GM21447 (cell line): ENCODE results near the gene FAF1.
"Not testable (repeated sequence)": the region's sequence is repeated elsewhere in the genome, so short reads cannot be mapped to it uniquely, and the experiment has no call there.

Experiments used
- ATAC-seq: cut with Tn5 transposase; IDR thresholded peaks from one replicate; pipeline ENCODE4 v1.9.1; 2021; ENCODE audit not compliant: unreplicated experiment

Gene FAF1

DNA sequence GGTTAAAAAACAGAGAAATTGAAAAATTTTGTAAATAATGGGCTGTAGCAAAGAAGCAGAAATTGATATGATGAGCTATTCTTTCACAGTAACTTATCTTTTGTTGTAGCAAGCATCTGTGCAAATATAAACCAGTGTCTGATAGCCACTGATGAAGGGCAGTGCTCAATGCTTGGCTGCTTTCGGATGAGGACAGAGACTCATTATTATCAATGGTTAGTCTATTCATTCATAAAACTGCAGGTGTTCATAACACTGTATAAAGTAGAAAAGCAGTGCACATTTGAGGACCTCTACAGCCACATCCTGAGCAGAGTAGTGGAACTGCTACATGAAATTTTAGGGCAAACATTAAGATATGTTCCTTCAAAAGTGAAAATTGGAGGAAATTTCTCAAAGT is 107.2 kb downstream of the FAF1 start:
- no peak for ATAC-seq

DNA sequence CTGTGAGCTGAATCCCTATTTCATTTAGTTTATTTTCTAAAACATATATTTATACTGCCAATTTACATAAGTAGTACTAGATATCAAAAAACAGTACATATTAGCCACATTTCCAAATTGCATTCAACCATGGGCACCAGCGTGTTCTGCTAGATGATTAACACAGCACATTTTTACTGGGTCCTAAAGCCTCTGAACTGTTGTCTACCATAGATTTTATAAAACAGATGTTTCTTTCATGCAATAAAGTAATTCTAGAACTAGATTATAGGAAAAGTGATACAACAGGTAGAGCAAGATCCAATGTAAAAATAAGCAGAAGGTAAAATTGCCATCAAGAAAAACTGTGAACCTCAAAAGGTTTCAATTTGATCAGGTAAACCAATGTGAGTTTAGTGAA is 108.6 kb downstream of the FAF1 start:
- ATAC-seq: no peak

DNA sequence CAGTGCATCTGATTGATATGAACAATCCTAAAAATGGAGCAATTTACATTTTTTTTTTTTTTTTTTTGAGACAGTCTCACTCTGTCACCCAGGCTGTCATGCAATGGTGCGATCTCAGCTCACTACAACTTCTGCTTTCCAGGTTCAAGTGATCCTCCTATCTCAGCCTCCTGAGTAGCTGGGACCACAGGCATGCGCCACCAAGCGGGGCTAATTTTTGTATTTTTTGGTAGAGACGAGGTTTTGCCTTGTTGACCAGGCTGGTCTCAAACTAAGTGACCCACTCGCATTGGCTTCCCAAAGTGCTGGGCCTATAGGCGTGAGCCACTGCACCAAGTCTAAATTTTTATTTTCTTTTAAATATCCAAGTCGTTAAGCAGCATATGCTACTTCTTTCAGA is 109.0 kb downstream of the FAF1 start:
- no peak for ATAC-seq

DNA sequence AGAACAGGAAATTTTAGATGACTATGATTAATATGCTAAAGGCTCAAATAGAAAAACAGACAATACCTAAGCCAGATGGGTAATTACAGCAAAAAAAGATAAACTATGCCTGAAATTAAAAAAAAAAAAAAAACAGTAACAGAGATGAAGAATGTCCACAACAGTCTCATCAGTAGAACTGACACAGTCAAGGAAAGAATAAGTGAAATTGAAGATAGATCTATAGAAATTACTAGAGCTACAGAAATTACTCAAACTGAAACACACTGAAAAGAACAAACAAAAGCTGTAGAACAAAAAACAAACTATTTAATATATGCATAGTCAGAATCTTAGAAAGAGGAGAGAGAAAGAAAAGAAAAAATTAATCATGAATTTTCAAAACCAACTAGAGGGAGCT is 112.8 kb downstream of the FAF1 start:
- no peak for ATAC-seq

DNA sequence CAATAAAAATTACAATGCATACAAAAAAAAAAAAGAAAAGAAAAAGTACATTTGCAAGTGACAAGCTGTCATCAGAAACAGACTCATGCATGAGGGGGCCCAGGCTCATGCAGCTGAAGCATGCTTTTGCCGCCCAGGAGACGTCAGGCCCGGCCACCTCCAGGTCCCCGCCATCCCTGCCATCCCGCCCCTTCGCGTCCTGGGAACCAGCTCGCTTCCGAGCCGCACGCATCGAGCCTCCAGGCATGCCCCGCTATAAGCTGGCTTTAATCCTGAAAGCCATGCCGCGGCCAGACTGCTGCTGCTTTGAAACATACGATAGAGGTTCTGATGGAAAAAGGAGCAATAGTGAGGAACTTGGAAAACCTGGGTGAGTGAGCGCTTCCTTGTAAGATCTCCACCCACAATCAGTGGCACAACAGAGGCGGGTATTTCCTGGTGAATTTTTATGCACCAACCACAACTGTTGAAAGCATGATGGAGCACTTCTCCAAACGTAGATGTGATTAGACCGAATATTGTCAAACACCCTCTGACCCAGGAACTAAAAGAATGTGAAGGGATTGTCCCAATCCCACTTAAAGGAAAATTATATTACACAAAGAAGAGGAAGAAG is 113.7 kb downstream of the FAF1 start:
- ATAC-seq: no peak

DNA sequence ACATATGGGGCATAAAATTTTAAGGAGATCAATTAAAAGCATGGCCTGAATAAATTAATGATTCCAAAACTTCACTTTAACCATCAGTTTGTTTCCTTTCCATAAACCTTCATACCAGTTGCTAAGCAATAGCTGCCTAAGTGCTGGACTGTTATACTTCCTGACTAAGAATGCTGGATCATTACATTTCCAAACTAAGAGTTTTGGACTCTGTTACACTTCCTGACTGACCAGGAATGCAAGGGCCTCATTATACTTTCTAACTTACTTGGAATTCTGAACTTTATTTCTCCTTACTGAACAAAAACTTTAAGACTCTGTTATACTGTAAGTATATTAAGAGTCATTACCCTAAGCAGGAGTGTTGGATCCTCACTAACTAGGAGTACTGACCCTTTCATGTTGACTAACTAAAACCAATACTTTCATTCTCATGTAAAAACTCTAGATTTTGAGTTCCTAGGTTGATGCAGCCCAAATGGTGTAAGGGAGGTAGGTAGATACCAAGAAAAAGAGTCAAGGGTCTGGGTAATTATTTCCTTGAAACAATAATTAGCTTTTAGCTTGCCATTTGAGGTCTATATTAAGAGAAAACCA is 118.2 kb downstream of the FAF1 start:
- no peak for ATAC-seq

DNA sequence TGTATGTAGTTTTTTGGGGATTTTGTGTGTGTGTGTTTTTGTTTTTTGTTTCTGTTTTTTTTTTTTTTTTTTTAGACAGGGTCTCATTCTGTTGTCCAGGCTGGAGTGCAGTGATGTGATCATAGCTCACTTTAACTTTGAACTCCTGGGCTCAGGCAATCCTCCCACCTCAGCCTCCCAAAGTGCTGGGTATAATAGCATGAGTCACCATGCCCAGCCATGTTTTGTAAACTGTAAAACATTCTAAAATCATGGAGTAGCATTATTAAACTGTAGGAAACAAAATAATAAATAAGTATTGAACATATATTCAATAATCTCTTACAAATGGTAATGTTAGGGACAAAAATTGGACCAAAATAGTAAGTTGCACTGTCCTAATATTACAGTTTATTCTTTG is 124.0 kb downstream of the FAF1 start:
- no peak for ATAC-seq

DNA sequence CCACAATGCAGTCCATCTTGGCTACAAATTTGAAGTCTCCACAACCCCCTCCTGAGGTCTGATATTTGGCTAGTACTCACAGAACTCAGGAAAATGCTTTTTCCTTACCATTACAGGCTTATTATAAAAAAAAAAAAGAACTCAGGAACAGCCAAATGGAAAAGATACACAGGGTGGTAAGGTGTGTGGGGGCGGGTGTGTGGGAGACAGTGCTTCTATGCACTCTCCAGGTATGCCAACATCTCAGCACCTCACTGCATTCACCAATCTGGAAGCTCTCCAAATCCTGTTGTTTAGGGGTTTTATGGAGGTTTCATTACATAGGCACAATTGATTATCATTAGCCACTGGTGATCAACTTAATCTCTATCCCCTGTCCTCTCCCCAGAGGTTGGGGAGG is 126.9 kb downstream of the FAF1 start:
- ATAC-seq: no peak

DNA sequence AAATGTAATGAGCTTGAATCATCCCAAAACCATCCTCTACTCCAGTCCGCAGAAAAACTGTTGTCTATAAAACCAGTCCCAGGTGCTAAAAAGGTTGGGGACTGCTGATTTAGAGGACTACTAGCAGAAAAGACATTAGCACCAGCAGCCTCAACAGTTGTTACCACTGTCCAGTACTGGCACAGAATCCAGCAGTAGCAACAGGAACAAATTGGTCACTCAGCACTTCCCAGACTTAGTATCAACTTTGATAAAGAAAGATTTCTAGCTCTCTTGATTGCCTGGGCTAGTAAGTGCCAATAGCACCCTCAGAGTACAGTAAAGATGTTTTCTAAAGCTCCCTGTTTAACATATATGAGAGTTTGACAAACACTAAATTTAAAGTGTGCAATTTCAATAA is 127.9 kb downstream of the FAF1 start:
- ATAC-seq: no peak

DNA sequence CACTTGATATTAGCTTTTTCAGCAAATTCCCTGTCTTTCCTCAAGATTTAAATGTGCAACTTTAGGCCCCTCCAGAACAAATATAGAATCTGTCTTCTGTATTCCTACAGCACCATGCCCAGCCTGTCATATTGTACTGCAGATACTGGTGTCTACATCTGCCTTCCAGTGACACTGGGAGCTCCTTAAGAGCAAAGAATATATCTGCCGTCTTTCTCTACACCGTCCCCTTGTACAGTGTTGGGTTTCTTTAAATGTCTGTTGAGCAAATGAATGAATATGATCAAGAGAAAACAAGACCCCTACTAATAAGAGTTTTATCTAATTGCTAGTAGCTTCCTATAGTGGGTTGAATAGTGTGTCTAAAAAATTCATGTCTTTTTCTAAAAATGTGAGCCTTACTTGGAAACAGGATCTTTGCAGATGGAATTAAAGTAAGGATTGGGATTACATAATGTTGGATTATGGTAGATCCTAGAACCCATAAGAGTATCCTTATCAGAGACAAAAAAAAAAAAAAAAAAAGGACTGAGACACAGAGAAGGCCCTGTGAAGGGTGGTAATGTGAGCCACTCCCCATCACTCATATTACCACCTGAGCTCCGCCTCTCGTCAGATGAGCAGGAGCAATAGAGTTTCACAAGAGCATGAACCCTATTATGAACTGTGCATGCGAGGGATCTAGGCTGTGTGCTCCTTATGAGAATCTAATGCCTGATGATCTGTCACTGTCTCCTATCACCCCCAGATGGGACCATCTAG is 128.6 kb downstream of the FAF1 start:
- no peak for ATAC-seq

DNA sequence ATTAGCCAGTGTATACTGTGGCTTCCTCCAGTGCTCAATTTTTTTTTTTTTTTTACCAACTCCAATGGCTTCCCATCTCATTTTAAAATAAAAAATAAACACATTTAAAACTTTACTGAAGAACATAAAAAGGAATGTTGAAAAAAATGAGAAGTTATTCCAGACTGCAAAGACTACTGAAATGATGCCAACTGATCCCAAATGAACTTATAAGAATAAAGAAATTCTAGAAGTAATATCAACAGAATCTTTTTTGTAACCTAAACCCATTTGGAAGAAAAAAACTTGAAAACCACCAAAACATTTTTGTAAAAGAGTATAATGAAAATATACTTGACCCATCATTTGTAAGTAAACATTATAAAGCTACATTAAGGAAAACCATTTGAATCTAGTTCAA is 129.4 kb downstream of the FAF1 start:
- no peak for ATAC-seq

DNA sequence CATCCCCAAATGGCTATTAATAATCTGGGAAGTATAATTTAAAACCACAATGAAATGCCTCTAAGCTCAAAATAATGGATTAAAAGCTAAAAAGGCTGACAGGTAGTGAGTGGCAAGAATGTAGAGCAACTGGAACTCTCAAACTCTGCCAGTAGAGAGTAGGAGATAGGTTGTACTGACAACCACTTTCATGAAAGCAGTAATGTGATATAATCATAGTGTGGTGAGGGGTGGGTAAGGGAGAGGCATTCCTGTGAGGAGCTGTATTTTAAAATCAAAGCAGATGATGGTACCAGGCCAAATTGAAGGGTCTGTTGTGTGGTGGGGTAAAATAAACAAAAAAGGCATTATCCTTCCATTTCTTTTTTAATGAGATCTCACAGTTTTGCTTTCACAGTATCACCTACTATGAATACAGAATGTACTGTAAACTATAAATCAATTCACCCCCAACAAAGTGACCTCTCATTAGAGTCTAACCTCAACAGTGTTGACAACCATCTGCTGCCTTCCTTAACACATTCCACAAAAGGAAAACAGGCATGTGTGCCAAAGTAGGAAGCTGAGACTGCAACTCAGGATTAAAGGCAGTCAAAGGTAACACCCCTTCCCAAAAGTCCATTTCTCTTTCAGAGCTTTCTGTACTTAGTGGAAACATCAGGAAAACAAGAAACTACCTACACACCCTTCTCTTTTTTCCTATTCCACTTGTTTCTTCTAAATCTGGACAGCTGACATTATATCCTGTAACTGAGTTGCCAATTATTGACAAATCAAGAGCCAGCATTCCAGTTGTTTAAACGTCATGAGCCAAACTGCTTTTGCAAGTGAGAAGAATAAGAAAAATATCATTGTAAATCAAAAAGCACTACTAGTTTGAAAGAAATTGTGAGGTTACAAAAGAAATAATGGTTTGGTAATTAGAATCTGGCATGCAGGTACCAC is 130.8 kb downstream of the FAF1 start:
- no peak for ATAC-seq

DNA sequence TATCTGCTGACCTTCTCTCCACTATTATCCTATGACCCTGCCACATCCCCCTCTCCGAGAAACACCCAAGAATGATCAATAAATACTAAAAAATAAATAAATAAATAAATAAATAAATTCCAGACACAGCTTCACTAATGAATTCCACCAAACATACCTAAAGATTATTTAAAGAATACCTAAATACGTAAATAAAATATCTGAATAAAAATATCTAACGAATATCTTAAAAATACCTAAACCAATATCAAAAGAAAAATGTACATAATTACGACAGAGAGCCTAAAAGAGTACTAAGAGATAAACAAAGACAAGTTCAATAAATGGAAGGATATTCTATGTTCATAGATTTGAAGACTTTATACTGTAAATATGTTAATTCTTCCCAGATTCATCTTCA is 132.5 kb downstream of the FAF1 start:
- ATAC-seq: no peak

DNA sequence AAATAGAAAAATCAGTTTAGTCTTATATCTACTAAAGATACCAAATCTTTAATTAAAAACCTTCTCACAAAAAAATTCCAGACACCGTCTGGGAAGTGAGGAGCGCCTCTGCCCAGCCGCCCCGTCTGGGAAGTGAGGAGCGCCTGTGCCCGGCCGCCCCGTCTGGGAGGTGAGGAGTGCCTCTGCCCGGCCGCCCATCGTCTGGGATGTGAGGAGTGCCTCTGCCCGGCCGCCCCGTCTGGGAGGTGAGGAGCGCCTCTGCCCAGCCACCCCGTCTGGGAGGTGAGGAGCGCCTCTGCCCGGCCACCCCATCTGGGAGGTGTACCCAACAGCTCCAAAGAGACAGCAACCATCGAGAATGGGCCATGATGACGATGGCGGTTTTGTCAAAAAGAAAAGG is 133.3 kb downstream of the FAF1 start:
- not testable (repeated sequence) for ATAC-seq

DNA sequence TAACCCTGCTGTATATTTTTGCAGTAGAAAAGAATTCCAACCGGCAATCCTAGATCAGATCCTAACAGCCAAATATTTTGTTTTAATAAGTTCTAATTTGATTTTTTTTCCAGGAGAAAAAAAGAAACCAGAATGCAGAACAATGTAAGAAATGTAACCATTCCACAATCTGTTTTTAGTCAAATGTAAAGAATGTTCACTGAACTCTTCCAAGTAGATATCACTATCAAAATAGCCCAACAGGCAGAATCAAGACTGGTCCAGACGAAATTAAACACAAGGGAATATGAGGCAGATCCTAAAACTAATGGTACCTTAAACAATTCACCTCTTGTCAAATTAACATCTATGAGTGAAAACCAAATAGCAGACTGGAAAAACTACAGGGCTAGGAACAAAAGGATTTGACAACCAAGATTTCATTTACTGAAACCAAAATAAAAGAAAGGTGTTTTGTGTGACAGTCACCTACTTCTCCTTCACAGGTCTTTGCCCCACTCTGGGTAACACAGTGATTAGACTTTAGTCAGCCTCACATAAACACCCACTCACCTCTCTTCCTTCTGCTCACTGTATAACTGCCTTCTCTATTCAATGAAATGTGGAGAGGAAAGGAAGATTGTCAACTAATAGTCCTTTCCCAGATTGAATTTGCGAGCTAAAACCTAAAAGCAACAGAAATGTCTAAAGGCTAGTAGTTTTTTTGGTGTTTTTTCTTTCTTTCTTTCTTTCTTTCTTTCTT is 137.9 kb downstream of the FAF1 start:
- no peak for ATAC-seq

DNA sequence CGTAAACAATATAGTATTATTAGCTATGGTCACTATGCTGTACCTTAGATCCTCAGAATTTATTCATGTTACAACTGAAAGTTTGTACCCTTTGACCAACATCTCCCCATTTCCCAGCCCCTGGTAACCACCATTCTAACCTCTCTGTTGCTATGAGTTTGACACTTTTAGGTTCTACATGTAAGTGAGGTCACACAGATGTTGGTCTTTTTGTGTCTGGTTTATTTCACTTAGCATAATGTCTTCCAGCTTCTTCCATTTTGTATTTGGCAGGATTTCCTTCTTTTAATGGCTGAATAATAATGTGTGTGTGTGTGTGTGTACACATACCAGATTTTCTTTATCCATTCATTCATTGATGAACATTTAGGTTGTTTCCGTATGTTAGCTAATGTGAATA is 139.5 kb downstream of the FAF1 start:
- no peak for ATAC-seq

DNA sequence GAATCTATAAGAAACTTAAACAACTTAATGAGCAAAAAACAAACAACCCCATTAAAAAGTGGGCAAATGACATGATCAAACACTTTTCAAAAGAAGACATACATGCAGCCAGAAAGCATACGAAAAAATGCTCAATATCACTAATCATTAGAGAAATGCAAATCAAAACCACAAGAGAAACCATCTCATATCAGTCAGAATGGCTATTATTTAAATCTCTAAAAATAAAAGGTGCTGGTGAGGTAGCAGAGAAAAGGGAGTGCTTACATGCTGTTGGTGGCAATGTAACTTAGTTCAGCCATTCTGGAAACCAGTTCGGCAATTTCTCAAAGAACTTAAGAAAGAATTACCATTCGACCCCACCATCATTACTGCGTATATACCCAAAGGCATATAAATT is 147.7 kb downstream of the FAF1 start:
- ATAC-seq: no peak

DNA sequence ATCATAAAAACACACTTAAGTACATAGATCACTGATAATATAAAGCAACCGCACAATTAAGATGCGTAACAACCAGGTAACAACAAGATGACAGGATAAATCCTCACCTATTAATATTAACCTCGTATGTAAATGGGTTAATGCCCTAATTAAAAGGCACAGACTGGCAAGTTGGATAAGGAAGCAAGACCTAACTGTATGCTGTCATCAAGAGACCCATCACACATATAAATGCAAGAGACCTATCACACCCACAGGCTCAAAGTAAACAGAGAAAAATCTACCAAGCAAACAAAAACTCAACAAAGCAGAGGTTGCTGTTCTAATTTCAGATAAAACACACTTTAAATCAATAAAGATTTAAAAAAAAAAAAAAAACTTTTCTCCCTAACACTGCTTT is 151.8 kb downstream of the FAF1 start:
- ATAC-seq: no peak

DNA sequence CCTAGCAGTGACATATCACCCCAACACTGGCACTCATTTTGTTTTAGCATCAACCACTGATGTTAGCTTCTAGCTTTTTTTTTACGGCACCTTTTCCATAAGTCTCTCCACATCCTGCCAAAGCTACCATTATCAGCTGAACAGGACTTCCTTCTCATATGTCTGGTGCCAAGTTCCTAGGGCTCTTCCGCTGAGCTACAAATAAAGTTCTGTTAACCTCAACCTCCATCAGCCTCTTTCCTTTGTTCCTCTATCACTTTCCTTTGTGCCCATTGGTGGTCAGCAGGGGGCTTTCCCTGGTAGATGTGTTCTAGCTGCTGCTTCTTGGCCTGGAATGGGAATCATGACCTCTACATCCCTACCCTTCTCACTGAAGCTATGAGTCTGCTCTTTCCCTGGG is 163.8 kb downstream of the FAF1 start:
- no peak for ATAC-seq

DNA sequence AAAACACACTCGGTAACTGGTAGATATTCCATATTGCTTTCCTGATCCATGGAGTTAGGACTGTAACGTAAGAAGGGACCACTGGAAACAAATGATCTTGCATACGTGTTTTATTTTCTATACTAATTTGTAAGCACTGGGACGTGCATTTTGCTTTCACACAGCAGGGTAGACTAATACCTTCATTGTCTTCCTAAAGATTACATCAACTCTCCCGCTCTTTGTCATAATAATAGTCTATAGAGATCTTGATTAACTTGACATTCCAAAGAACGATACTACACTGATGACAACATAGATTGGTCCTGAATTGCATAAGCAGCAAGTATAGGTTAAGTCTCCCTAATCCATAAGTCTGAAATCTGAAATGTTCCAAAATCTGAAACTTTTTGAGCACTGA is 166.5 kb downstream of the FAF1 start:
- no peak for ATAC-seq

DNA sequence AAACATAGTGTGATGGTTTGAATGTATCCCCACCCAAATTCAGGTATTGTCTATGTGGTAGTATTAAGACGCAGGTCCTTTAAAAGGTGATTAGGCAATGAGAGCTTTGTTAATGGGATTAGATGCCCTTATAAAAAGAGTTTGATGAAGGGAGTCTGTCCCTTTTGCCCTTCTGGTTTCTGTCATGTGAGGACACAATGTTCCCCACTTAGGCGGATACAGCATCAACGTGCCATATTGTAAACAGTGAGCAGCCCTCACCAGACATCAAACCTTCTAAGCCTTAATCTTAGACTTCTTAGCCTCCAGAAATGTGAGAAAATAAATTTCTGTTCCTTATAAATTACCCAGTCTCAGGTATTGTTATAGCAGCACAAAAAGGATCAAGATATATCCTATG is 172.8 kb downstream of the FAF1 start:
- no peak for ATAC-seq
